GM21528 (cell line): ENCODE measurements around the gene ZNF385C.
"Not testable (repeated sequence)": the region's sequence is repeated elsewhere in the genome, so short reads cannot be mapped to it uniquely, and the experiment has no call there.

Experiments used
- ATAC-seq: cut with Tn5 transposase; IDR thresholded peaks from one replicate; pipeline ENCODE4 v1.9.1; 2021; ENCODE audit warnings: mild to moderate bottlenecking, moderate library complexity; ENCODE audit not compliant: unreplicated experiment, low FRiP score

ZNF385C gene

DNA sequence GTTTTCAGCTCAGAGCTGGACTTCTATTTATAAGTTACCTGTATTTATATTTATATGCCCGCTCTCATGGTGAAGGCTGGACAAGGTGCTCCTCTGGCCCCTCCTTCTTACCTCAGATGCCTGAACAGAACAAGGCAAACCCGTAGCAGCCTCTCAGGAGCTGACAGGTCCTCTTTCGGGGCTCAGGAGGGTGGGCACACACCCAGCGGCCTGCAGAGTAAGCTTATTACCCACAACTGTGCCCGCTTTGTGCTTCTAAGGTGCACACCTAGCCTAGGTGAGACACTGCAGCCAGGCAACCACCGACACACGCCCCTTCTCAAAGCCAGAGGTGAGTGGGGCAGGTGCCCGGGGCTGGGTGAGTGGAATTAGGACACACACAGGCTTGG lies 73.1 kb downstream of the ZNF385C start:
- no peak for ATAC-seq

DNA sequence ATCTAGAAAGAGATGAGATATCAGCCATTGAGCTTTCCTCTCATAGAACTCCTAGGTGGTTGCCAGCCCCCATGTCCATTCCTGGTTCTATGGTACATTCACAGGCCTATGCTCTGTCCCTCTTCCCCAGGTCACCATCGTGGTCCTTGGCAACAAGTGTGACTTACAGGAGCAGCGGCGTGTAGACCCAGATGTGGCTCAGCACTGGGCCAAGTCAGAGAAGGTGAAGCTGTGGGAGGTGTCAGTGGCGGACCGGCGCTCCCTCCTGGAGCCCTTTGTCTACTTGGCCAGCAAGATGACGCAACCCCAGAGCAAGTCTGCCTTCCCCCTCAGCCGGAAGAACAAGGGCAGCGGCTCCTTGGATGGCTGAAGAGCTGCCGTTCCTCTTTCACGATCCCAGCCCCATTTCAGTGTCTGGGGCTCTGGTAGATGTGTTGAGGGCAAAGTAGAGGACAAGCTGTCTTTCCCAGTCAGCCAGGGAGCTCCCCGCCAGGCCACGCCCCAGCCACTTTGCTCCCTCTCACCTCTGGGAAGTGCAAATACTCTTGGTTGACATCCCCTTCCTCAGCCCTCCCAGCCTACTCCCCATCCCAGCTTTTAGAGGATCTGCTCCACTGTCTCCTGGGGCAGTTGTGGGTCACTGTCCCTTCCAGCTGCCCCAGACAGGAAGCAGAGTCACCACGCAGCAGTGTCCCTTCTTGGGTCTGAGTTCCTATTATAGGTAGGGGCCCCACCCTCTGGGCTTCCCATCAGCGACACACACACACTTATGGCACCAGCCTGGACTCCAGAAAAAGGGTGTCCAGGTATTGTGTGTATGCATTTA lies 74.5 kb downstream of the ZNF385C start:
- no peak for ATAC-seq

DNA sequence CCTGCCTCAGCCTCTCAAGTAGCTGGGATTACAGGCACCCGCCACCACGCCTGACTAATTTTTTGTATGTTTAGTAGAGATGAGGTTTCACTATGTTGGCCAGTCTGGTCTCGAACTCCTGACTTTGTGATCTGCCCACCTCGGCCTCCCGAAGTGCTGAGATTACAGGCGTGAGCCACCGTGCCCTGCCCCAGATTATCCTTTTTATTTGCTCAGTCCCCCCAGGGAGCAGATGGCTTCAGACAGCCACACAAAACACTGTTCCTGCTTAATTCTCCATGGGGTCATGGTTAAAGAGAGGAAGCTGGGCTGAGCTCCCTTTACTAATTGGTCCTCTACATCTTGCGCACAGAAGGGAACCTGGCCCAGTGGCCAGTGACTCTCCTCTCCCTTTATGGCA lies 77.4 kb downstream of the ZNF385C start:
- not testable (repeated sequence) for ATAC-seq

DNA sequence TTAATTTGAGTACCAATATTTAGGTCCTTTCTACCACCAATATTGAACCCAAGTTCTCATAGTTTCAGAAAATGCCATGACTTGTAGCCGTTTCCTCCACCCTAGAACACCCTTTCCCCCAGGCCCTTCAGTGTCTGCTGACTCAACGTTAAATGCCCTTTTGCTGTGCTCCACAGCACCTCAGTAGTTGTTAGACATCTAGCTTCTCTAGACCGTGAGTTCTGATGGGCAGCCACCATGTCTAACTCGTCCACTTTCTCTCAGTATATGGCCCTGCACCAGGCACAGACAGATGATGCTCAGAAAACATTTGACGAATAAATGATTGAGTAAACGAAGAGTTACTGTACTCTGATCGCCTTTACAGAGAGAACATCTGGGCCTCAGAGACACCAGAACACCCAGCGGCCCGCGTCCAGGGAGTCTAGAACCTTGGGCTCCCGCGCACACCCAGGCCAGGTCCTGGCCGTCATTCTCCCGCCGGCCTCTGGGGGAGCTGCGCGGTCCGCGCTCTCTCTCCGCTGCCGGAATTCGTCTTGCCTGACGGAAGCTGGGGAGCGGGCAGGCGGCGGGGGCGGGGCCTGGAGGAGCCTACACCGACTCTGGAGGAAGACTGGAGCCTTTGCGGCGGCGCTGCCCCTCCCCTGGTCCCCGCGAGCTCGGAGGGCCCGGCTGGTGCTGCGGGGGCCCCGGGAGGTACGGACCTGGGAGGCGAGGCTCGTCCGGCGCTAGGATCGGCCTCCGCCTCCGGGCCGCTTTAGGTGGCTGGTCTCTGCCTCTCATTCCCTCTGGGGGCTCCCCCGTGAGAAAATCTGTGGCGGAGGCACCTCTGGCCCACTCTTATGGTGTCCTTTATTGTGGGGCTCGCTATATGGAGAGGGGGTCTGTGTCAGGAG lies 78.5 kb downstream of the ZNF385C start, which contains the start of gene NKIRAS2:
Gene NKIRAS2, plus strand, starts transcription at position 582 of the 896 bp plus-strand sequence. CDS start 1,488 bp downstream, outside the sequence.
- no peak for ATAC-seq

DNA sequence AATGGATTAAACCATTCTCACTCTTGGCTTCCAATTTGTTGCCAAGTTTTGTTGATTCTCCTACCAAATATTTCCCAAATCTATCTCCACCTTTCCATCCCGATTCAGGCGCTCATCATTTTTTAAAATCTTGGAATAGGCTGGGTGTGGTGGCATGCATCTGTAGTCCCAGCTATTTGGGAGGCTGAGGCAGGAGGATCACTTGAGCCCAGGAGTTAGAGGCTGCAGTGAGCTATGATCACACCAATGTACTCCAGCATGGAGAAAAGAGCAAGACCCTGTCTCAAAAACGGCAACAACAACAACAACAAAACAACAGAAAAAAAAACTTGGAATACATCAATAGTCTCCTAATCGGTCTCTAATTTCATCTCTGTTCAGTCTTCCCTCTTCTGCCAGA lies 79.3 kb downstream of the ZNF385C start:
- ATAC-seq: no peak

DNA sequence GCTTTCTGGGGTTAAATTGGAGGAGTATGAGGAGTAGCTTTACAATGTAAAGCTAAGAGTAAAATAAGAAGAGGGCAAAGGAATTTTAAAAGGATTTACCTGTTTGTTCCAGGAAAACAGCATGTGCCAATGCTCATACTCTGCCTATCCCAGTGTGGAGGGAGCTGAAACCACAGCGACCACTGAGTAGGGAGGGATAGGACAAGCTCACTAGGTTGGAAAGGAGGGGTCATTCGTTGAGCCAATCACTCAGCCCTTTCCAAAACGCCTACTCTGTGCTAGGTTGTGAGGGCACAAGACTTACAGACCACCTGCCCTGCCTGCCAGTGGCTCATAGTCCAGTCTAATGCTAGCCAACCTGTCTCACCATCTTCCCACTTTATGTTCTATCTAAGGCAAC lies 79.9 kb downstream of the ZNF385C start:
- no peak for ATAC-seq

DNA sequence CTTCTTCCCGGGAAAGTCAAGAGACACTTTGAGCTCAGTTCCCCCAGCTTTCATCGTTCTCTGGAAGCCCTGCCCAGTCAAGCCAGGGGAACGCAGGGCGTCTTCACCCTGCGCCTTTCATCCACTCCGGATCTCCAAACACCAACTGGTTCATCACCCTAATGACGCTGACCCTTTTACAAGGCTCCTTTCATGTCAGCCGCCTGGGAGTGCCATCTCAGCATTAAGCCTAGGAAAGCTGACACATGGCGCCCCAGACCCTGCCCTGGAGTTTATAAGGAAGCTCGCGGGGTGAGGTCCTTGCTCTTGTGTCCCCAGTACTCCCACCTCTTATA lies 80.4 kb downstream of the ZNF385C start:
- ATAC-seq: no peak

DNA sequence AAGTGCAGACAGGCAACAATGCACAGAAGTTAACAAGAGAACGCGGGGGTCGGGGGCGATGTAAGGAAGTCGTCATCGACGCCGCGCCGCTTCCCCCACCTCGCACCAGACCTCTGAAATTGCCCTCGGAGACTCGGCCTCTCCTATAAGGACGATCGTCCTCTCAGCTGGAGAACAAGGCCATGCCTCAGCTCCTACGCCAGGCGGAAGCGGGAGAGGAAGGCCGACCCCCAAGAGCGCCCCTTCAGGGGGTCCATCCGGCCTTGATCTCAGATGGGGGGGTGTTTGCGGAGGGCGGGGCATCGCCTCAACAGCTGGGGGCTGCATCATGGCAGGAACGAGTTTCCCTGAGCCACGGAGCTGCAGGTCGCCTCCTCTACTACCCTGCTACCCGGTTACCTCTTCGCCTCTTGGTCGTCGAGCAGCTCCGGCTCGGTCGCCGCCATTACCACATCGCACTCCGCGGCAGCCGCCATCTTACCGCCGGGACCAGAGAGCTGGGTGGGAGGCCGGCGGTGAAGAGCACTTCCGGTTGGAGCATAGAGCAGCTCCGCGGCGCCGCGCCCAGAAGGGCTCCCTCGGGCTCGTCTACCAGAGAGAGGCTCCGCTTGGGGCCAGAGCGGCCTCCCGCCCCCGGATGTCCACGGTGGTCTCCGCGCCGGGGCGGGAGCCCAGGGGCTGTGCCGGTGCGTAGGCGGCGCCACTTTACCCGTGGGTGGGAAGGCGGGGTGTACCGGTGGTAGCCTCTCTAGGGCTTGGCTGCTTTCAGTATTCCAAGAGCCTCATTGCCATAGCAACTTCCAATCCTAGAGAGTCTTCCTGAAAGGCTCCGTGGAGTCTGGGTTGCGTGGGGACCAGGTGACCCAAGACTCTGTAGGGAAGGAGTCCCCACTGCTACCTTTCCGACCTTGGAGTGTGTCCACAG lies 81.1 kb downstream of the ZNF385C start, which contains the start of gene DNAJC7:
Gene DNAJC7, minus strand, starts transcription at position 499 of the 925 bp plus-strand sequence. Its CDS starts 23 bp downstream, at position 476.
- ATAC-seq: peak; percentile 70

DNA sequence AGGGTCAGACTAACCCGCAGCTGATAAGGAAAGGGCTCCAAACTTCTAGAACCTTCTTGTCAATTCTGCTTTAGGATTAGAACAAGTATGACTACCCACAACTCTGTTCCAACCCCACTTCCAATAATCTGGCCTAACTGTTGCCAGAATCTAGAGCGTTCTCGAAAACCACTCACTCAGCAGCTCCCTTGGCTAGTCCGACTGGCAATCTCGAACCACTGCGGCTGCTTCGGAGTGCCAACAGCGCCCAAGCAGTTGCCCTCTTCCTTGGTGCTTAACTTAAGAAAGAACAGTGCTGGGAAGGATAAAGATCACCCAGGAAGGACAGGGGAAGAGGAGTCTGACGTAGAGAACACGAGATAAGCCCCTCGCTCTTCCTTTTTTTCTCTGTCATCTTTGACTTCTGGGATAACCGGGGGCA lies 81.9 kb downstream of the ZNF385C start:
- ATAC-seq: no peak

DNA sequence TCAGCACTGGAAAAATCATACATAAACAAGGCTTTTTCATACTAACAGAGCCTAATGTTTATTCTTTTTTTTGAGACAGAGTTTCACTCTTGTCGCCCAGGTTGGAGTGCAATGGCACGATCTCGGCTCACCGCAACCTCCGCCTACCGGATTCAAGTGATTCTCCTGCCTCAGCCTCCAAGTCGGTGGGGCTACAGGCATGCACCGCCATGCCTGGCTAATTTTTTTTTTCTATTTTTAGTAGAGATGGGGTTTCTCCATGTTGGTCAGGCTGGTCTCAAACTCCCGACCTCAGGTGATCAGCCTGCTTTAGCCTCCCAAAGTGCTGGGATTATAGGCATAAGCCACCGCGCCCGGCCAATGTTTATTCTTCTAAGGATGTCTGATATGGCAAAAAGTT lies 84.5 kb downstream of the ZNF385C start:
- not testable (repeated sequence) for ATAC-seq

DNA sequence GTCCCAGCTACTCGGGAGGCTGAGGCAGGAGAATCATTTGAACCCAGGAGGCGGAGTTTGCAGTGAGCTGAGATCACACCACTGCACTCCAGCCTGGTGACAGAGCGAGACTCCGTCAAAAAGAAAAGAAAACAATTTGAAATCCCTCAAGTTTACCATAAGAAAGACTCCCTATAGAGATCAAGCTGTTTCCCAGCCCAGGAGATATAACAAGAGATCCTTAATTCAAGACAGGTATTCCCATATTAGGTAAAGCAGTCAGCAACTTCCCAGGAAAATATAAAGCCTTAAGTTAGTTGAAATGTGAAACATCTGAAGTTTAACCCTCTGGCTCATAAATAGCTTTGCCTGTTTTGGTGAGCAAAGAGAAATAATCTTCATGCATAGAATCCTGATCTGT lies 85.9 kb downstream of the ZNF385C start:
- not testable (repeated sequence) for ATAC-seq

DNA sequence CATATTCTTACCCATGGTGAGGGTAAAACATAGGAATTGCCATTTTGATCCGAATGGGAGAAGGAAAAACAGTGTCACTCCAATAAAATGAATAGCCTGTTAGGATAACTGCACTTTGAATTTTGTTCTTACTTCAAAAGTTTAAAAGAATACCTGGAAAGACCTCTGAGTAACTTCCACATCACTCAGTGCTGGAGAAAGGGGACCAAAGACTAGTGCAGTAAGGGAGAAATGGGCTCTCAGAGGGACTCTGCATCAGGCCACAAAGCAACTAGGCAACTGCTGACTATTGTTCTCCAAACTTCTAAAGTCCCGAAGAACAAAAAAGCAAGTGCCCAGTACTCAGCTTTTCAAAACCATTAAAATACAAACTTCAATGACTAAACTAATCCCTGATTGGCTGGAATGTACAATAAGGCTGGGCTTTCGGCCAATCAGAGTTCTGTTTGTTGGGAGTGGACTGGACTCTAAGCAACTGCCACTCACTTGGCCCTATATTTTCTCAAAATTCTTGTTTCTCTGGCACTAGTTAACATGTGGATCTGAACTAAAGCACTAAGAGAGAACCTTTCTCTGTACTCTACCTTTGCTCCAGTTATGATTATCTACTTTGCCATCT lies 87.3 kb downstream of the ZNF385C start:
- no peak for ATAC-seq

DNA sequence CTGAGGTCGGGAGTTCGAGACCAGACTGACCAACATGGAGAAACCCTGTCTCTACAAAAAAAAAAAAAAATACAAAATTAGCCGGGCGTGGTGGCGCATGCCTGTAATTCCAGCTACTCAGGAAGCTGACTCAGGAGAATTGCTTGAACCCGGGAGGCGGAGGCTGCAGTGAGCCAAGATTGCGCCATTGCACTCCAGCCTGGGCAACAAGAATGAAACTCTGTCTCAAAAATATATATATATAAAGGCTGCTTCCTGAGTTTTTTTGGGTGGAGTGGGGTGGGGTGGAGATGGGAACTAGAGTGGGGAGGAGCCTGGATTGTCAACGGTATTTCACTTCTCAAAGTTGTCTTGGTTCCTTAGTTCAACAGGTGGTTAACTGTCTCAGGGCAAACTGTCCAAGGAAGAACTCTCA lies 88.0 kb downstream of the ZNF385C start:
- ATAC-seq: not testable (repeated sequence)

DNA sequence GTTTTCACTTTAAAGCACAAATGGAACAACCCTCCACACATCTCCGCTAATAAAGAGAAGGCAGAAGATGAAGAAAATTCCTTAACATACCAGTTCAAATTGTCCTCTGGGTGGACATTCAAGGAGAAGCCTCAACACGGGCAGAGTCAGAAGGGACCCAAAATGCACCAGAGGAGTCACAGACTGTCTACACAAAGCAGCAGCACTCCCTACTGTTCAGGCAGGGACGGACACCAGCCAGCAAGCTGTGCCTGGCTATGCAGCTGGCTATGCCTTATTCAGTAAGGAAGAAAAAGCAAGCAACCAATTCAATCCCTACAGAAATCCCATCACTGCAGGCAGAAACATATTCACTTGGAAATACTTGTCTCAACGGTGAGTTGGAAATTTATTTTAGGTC lies 89.1 kb downstream of the ZNF385C start:
- no peak for ATAC-seq

DNA sequence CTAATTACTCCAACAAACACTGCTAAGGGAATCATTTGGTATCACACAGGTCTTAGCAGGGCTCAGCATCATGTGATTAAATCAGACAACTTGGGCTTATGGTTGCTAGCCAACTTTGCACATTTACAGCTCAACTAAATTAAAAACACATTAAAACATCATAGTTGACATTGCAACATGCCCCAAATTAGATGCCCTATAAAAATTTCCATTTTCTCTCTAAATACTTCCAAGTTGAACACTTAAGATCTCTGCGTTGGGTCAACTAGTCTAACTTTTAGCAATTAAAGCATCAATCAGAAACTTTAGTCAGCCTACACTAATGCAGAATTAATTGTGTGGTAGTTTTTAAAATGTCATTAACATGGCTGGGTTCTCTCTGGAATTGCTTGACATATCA lies 93.1 kb downstream of the ZNF385C start:
- no peak for ATAC-seq

DNA sequence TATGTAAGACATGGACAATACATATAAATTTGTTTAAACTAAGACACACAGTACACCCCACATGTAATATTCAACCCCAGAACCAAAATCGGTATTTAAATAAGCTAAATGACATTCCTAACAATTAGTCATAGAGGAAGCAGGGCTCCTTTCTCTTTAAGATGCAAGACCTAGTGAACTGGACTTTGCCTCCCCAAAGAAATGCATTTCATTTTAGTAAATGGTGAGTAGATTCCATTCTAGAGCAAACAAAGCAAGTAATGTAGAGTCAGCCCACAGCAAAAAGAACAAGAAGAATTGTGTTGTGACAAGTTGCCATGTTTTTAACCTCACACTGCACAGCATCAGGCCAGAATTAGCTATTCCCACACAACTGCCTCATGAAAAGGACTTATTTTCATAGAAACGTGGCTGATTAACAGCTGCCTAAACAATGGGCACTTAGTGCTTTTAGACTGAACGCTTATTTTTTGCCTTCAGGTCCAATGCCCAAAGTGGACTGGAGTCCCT lies 95.4 kb downstream of the ZNF385C start:
- ATAC-seq: no peak

DNA sequence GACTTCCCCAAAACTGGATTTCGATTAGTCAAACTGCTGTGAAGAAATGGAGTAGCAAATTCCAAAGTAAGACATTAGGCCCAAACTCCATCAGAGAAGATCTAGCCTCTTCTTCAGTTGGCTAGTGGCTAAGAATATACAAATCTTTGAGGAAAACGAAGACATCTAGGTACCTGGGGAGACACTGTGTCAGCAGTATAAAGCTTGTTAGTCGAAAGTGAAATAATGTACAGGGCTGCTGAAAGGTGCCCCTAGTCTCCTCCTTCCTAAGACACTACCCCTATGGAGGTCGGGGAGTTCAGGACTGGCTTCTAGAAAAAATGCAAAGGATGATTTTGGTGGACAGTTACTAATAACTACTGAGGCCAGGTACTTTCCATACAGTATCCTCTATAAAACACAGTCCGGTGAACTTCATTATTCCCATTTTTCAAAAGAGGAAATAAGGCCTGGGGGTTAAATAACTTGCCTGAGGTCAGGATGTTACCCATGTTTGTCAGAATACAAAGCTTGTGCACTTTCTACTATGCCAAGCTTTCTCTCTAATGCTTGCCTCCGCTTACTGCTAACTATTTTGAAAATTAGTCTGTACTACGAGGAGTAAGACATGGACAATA lies 96.0 kb downstream of the ZNF385C start:
- ATAC-seq: no peak

DNA sequence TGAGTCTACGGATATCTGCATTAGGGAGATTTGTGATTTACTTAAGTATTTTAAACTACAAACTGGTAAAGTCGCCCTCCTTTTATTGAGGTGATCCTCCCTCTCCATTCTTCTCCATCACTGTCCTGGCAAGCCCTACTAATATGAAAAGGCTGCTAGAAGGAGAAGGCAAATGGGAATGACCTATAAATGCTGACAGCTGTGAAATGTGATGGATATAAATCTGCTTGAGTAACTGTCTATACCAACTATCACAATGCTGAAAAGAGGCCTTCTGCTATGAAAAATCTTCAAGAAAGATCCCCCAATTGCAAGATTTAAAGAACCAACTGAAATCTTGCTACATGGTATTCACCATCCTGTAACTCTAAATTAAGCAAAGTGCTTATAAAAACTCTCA lies 96.5 kb downstream of the ZNF385C start:
- ATAC-seq: no peak

DNA sequence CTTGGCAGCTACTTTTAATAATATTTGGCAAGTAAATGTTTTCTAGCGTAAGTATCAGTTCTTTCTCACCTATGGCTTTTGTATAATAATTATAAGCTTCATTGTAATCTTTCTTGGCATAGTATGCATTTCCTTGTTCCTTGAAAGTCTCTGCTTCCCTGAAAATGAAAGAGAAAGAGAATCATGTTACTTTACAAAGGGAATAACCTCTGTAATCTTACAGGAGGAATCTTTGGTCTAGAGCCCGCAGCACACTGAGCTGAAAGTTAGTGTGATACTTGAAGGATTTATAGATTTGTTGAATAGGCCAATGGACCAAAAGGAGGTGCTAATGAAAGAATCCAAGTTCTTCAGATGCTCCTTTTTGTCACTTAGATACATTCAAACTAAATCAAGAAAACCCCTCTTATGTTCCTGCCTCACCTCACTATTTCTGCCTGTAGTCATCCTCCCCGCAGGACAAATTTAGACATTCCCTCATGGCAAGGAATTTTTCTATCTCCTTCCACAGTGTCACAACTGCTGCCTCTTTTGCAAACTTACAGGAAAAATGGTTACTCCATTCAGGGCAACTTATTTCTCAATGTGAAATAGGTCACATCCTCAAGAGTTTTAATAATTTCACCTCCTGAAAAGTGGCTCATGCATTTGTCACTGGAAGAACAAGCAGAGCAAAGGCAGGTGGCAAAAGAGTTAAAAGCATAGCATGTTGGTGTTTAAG lies 97.7 kb downstream of the ZNF385C start:
- no peak for ATAC-seq
